K562 (cell line): ENCODE data around the gene LY6G6F. TPM values are rescaled to one million over a fixed set of nuclear protein-coding genes. Genes with fewer than 3 reads are reported as not detected.

ENCODE experiments used
- ARID3B ChIP-seq: fragments of 250-450 bp; sonication (Bioruptor Pico); IDR thresholded peaks from 2 replicates; pipeline ENCODE4 v1.4.0; 2020; ENCODE audit warnings: borderline replicate concordance
- BCOR ChIP-seq: fragments of 450-650 bp; IDR thresholded peaks from 2 replicates; pipeline ENCODE4 v1.6.1; 2016
- CBFA2T2 ChIP-seq: fragments of 450-650 bp; conservative IDR thresholded peaks from 2 replicates; pipeline ENCODE4 v1.6.1; 2017; ENCODE audit warnings: mild to moderate bottlenecking
- ELF2 ChIP-seq: fragments of 250-450 bp; sonication (Bioruptor Pico); IDR thresholded peaks from 2 replicates; pipeline ENCODE4 v1.5.0; 2021; ENCODE audit warnings: mild to moderate bottlenecking
- ELK1 ChIP-seq: sonication (generic); formaldehyde crosslinking; IDR thresholded peaks from 2 replicates; pipeline ENCODE4 v1.8.1; 2022; ENCODE audit warnings: missing genetic modification reagents
- HNRNPUL1 ChIP-seq: fragments of 200-400 bp; formaldehyde crosslinking; IDR thresholded peaks from 2 replicates; pipeline ENCODE4 v1.6.1; 2017; ENCODE audit warnings: low read length
- MIER1 ChIP-seq: fragments of 450-650 bp; IDR thresholded peaks from 2 replicates; pipeline ENCODE4 v1.6.1; 2016; ENCODE audit warnings: antibody characterized with exemption, mild to moderate bottlenecking, low read depth
- PATZ1 ChIP-seq: fragments of 250-450 bp; sonication (Bioruptor Pico); IDR thresholded peaks from 2 replicates; pipeline ENCODE4 v1.5.0; 2020; ENCODE audit warnings: mild to moderate bottlenecking, borderline replicate concordance
- SNRNP70 ChIP-seq: fragments of 200-400 bp; formaldehyde crosslinking; optimal IDR thresholded peaks from 2 replicates; pipeline ENCODE3; 2017; ENCODE audit warnings: low read depth, low read length
- SP2 ChIP-seq: IDR thresholded peaks from 2 replicates; pipeline ENCODE4 v1.6.1; 2011; ENCODE audit warnings: mild to moderate bottlenecking, low read depth, low read length, moderate library complexity; ENCODE audit not compliant: poor library complexity, severe bottlenecking; ENCODE audit errors: extremely low read depth
- THRA ChIP-seq: fragments of 450-650 bp; IDR thresholded peaks from 2 replicates; pipeline ENCODE4 v1.6.1; 2017; ENCODE audit warnings: mild to moderate bottlenecking, moderate library complexity
- TSC22D4 ChIP-seq: fragments of 450-650 bp; IDR thresholded peaks from 2 replicates; pipeline ENCODE4 v1.6.1; 2016; ENCODE audit warnings: missing genetic modification characterization, missing biosample characterization, control low read depth
- USF2 ChIP-seq: sonication (generic); formaldehyde crosslinking; IDR thresholded peaks from 2 replicates; pipeline ENCODE4 v1.5.0; 2020; ENCODE audit warnings: missing genetic modification reagents
- XRCC4 ChIP-seq: IDR thresholded peaks from one replicate; pipeline ENCODE4 v1.6.1; 2011; ENCODE audit not compliant: insufficient read depth, insufficient read length; ENCODE audit errors: extremely low read depth
- ZNF121 ChIP-seq: sonication (generic); formaldehyde crosslinking; conservative IDR thresholded peaks from 2 replicates; pipeline ENCODE4 v1.8.0; 2022; ENCODE audit warnings: missing genetic modification reagents
- ZNF174 ChIP-seq: fragments of 250-450 bp; sonication (Bioruptor Pico); IDR thresholded peaks from 2 replicates; pipeline ENCODE4 v1.4.0; 2020; ENCODE audit warnings: mild to moderate bottlenecking
- ZNF583 ChIP-seq: fragments of 250-450 bp; sonication (Bioruptor Pico); IDR thresholded peaks from 2 replicates; pipeline ENCODE4 v1.4.0; 2020
- polyA plus RNA-seq, 8 experiments: library from polyadenylated mRNA; depleted of rRNA in 4 of 8; stranded (reverse) in 5 of 8; unstranded in 3 of 8; fragments of >200 nt; fragmentation: Nextera tagmentation in 2 of 8; fragmentation: Illumina TruSeq in 1 of 8; extraction: Ambion mirVana in 2 of 8; extraction: Trizol in 1 of 8; gene quantifications; 2 replicates each; pipeline versions ENCODE4 v1.2.1 to v1.2.3, GENCODE V29; 2011 to 2014; ENCODE audit warnings: inconsistent platforms in 1 of 8, missing spikeins in 1 of 8
- total RNA-seq, 7 experiments: library from RNA; depleted of rRNA in 6 of 7; stranded (reverse); fragments of >200 nt in 6 of 7; fragmentation: Illumina TruSeq in 2 of 7; extraction: Trizol in 2 of 7; gene quantifications; 2 replicates each; pipeline versions ENCODE4 v1.2.1 to v1.2.3, GENCODE V29; 2011 to 2021; ENCODE audit warnings: low replicate concordance in 1 of 7

The LY6G6F gene
- total and polyA plus RNA-seq, 9 of the 15 experiments (the other 6 are each of a cell fraction or from before 2014, with no cell fraction given): 0.14 to 0.50 (median 0.28) TPM; not detected in 2

- peak; percentile 5 for TF ChIP-seq SP2
- no peak for TF ChIP-seq ZNF121
- no peak for TF ChIP-seq MIER1
- TF ChIP-seq TSC22D4 (tag): no peak
- no peak for TF ChIP-seq THRA
- no peak for TF ChIP-seq USF2
- TF ChIP-seq ZNF174 (CRISPR knock-in tag): no peak
- no peak for TF ChIP-seq SNRNP70
- no peak for TF ChIP-seq XRCC4
- no peak for TF ChIP-seq CBFA2T2
- TF ChIP-seq ELF2 (CRISPR knock-in tag): no peak
- no peak for TF ChIP-seq HNRNPUL1
- TF ChIP-seq ARID3B (CRISPR knock-in tag): no peak; the same call in 1 of the 2 replicates
- TF ChIP-seq ZNF583: no peak
- TF ChIP-seq PATZ1 (CRISPR knock-in tag): no peak
- TF ChIP-seq BCOR: peak; percentile 54; the same call in 1 of the 2 replicates
- no peak for TF ChIP-seq ELK1 (CRISPR knock-in tag)
Observed at GRCh38 chr6:31729515-31729978, 22.9 kb downstream of the LY6G6F start (continued).
